BJ (cell line): ENCODE results near the gene BPHL. TPM values are rescaled to one million over a fixed set of nuclear protein-coding genes. Genes with fewer than 3 reads are reported as not detected.
"Not testable (repeated sequence)": the region's sequence is repeated elsewhere in the genome, so short reads cannot be mapped to it uniquely, and the experiment has no call there.

ENCODE experiments used
- CTCF ChIA-PET: fragments of 350-600 bp; formaldehyde crosslinking; extraction: SDS; loops from one replicate; lab custom pipeline; 2021; ENCODE audit warnings: antibody characterized with exemption, inconsistent platforms; lab: Yijun Ruan, JAX
- POLR2A ChIA-PET: fragments of 300-600 bp; sonication (Branson Sonifier 250); formaldehyde crosslinking; extraction: SDS; loops from one replicate; lab custom pipeline; 2021; ENCODE audit warnings: antibody characterized with exemption; lab: Charles Lee
- DNase-seq: peaks from one replicate; pipeline ENCODE4 v3.0.0-alpha.2; 2011; ENCODE audit warnings: low read depth
- H3K27me3 ChIP-seq: 2 replicates; pipeline ENCODE4 v1.6.0; 2011; ENCODE audit warnings: low read length; ENCODE audit not compliant: control insufficient read depth, insufficient read depth
- H3K36me3 ChIP-seq: 2 replicates; pipeline ENCODE4 v1.5.1; 2011; ENCODE audit warnings: low read length; ENCODE audit not compliant: control insufficient read depth, insufficient read depth
- H3K4me3 ChIP-seq: 2 replicates; pipeline ENCODE4 v1.5.1; 2011; ENCODE audit warnings: low read depth, mild to moderate bottlenecking, control low read depth, low read length
- CTCF ChIP-seq: IDR thresholded peaks from 2 replicates; pipeline ENCODE4 v1.5.1; 2011; ENCODE audit warnings: low read depth, mild to moderate bottlenecking, control low read depth, inconsistent platforms, low read length, moderate library complexity; ENCODE audit not compliant: insufficient read depth
- polyA plus RNA-seq: library from polyadenylated mRNA; depleted of rRNA; stranded (reverse); fragments of >200 nt; gene quantifications from 2 replicates; pipeline ENCODE4 v1.2.3, GENCODE V29; 2011

The BPHL gene
- polyA plus RNA-seq, 1 experiment, result 12.1 TPM

GRCh38 chr6:3152689-3153088, 34.2 kb downstream of the BPHL start:
- ChIA-PET CTCF (no interaction called here), POLR2A (interaction anchor here (0.7 kb wide), 1 partner anchor 74 kb away, joined by 6 read pairs; no protein-coding TSS in a partner anchor)
- TF ChIP-seq CTCF, result no peak

DNA sequence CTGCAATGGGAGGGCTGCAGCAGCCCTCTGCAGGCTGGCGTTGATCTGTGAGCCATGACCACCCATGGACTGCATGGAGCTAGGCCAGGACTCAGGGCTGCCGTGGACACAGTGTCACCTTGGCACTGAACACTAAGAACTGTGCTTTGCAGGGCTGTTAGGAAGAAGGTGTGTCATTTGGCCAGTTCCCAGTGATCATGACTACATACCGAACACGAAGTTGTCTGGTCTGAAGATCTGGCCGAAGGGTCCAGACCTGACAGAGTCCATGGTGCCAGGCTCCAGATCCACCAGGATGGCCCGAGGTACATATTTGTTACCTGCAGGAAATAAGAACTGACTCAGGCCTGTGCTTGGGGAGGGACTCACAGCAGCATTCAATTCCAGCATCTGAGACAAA, 36.9 kb downstream of the BPHL start:
- DNase-seq, H3K4me3 ChIP-seq, POLR2A ChIA-PET, H3K36me3 ChIP-seq, H3K27me3 ChIP-seq: not testable (repeated sequence)
- CTCF ChIA-PET, result interaction anchor here (3.1 kb wide), 1 partner anchor 54 kb away, joined by 16 read pairs; no protein-coding TSS in a partner anchor

More at GRCh38 chr6:3152689-3153088, 34.2 kb downstream of the BPHL start:
- Histone ChIP-seq H3K27me3 (no peaks in the 10 kb centered on the region), H3K36me3 (peaks cover 2% of the 10 kb centered on the region; the same call in 1 of the 2 replicates), H3K4me3 (no peak overlapping the region)
- DNase-seq, result no peak

DNA sequence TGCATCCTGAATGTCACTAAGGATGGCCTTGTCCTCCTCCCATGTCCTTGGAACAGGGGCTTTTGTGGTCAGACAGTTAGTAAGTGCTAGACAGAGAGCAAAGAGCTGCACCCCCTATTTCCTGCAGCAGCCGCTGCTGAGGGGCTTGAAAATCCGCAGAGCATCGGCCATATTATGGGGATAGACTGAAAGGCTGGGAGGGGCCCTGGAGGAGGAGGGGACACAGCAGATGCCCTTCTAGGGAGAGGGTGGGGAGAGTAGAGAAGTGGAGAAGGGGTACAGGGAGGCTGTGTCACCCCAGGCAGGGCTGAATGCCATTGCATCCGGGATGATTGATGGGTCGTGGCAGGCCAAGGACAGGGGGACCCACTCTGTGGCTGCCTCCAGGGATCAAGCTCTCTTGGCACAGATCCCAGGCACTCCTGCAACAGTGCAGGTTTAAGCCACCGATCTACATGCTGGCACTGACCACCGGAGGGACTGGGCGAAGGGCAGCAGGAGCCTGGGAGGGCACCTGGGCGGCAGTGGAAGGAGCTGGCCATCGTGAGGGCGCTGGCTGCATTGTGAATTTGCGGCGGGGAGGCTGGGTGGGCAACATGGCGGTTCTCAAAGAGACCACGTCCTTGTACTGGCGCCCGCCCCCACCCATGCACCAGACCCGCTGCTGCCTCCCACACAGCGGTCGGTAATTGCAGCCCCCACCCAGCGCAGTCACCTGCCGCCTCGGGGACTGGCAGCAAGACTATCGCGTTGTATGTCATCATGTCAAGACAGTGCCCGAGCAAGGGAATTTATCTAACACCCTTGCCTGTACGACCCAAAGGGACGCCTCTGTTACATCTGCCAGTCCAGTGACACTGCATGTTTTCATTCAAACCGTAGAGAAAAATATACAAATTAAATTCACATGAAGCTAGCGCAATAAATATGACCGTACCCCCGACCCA, 37.9 kb downstream of the BPHL start:
- ChIA-PET CTCF (interaction anchor here (0.7 to 3.1 kb wide), 10 partner anchors 8 to 98 kb away, joined by 3 to 17 read pairs (median 4); no protein-coding TSS in a partner anchor), POLR2A (interaction anchor here (0.5 to 2.5 kb wide), 4 partner anchors 47 to 388 kb away, joined by 3 to 17 read pairs (median 6); no protein-coding TSS in a partner anchor)
- H3K27me3 ChIP-seq, H3K36me3 ChIP-seq, DNase-seq: not testable (repeated sequence)
- H3K4me3 ChIP-seq, result peak overlapping the region; percentile 95

DNA sequence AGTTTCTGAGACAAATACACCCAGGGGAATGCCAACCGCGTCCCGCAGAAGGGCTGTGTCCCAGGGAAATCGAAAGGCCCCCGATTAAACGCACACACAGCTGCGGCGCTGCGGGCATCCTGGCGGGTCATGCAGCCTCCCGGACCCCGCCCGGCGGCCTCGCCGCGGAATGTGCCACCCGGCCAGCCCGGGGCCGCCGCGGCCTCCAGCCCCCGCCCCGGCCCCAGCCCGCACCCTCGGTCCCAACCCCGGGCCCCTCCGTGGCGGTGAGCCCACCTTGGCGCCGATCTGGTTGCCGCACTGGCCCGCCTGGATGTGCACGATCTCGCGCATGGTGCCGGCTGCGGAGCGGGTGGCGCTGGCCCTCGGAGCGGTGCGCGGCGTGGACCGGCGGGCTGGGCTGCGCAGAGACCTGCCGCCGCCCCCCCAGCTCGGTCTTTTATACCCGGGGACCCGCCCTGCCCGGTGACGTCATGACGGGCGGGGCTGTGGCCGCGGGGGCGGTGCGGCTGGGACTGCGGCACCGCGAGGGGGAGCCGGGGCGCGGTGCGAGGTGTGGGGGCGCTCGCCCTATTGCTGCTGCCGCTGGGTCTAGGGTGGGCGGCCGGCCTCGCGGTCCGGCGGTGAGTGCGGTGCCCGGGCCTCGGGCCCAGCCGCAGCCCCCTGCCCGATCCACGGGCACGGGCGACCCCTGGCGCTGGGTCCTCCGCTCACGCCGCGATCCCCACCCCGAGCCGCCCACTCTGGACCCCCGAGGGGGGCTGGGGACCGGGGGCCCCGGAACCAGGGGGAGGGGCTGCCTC, 38.8 kb downstream of the BPHL start, which contains the start of gene TUBB2A:
TSS of gene TUBB2A (minus strand) at position 414 of the 803 bp plus-strand sequence. CDS start at position 333, 81 bp downstream.
- H3K4me3 ChIP-seq, result peak within 1 kb of the TSS; percentile 95
- ChIA-PET CTCF (interaction anchor here (0.7 to 3.1 kb wide), 11 partner anchors 9 to 97 kb away, joined by 3 to 17 read pairs (median 4); no protein-coding TSS in a partner anchor), POLR2A (interaction anchor here (0.5 to 2.5 kb wide), 4 partner anchors 46 to 389 kb away, joined by 3 to 17 read pairs (median 6); no protein-coding TSS in a partner anchor)
- no peaks in the 10 kb centered on the region for H3K27me3 ChIP-seq
- TF ChIP-seq CTCF, result peak; percentile 21; the same call in 1 of the 2 replicates
- peaks cover 1% of the 10 kb centered on the region for H3K36me3 ChIP-seq
- DNase-seq, result no peak

GRCh38 chr6:3159805-3160781, 41.6 kb downstream of the BPHL start:
- Histone ChIP-seq H3K36me3 (peaks cover 1% of the 10 kb centered on the region), H3K4me3 (no peak overlapping the region), H3K27me3 (no peaks in the 10 kb centered on the region)
- ChIA-PET POLR2A (interaction anchor here (0.6 kb wide), 1 partner anchor 204 kb away, joined by 4 read pairs; no protein-coding TSS in a partner anchor), CTCF (interaction anchor here (0.6 to 3.1 kb wide), 3 partner anchors 88 to 94 kb away, joined by 3 to 17 read pairs (median 3); no protein-coding TSS in a partner anchor)
- no peak for DNase-seq
- no peak for TF ChIP-seq CTCF
